PC-9 (cell line): Measurements from ENCODE around the gene CLDN22. TPM values are rescaled to one million over a fixed set of nuclear protein-coding genes. Genes with fewer than 3 reads are reported as not detected.

Source experiments
- BruUV-seq: library from RNA; stranded (reverse); fragments of 400-500 nt; replicated peaks from 2 replicates; lab custom pipeline; 2021; lab: Mats Ljungman, UMichigan
- CTCF ChIA-PET: fragments of 300-600 bp; sonication (Branson Sonifier 250); formaldehyde crosslinking; loops from one replicate; lab custom pipeline; 2022; ENCODE audit warnings: antibody characterized with exemption; lab: Charles Lee
- POLR2A ChIA-PET: fragments of 300-600 bp; sonication (Branson Sonifier 250); formaldehyde crosslinking; loops from one replicate; lab custom pipeline; 2022; ENCODE audit warnings: antibody characterized with exemption; ENCODE audit not compliant: unreplicated experiment; lab: Charles Lee
- DNase-seq, 2 experiments: peaks; one replicate each; pipeline versions ENCODE4 v3.0.0 to v3.0.0-alpha.2; 2015 to 2022; ENCODE audit warnings: mixed read lengths in 1 of 2
- H2AFZ ChIP-seq: fragments of 200-600 bp; sonication (generic); 2 replicates; pipeline ENCODE4 v1.8.1; 2017; ENCODE audit warnings: antibody characterized with exemption
- H3F3A ChIP-seq: fragments of 200-600 bp; sonication (generic); 2 replicates; pipeline ENCODE4 v1.8.1; 2017; ENCODE audit warnings: antibody characterized with exemption, mild to moderate bottlenecking, low read depth; ENCODE audit not compliant: insufficient read depth
- H3K27ac ChIP-seq: fragments of 200-600 bp; sonication (generic); 2 replicates; pipeline ENCODE4 v1.6.1; 2016; ENCODE audit warnings: mixed run types
- H3K27me3 ChIP-seq: fragments of 200-600 bp; sonication (generic); 2 replicates; pipeline ENCODE4 v1.6.1; 2016; ENCODE audit warnings: low read depth, mixed run types; ENCODE audit not compliant: insufficient read depth
- H3K36me3 ChIP-seq: fragments of 200-600 bp; sonication (generic); 2 replicates; pipeline ENCODE4 v1.6.1; 2016; ENCODE audit warnings: low read depth, mixed run types
- H3K4me1 ChIP-seq: fragments of 200-600 bp; sonication (generic); replicated peaks from 2 replicates; pipeline ENCODE4 v1.6.1; 2016; ENCODE audit warnings: mixed run types; ENCODE audit not compliant: insufficient read depth
- H3K4me2 ChIP-seq: fragments of 200-600 bp; sonication (generic); 2 replicates; pipeline ENCODE4 v1.6.1; 2017; ENCODE audit warnings: mixed run types
- H3K4me3 ChIP-seq: fragments of 200-600 bp; sonication (generic); 2 replicates; pipeline ENCODE4 v1.6.1; 2016; ENCODE audit warnings: mixed run types
- H3K79me2 ChIP-seq: fragments of 200-600 bp; sonication (generic); 2 replicates; pipeline ENCODE4 v1.6.1; 2017; ENCODE audit warnings: low read depth, mixed run types
- H3K9me2 ChIP-seq: fragments of 200-600 bp; sonication (generic); 2 replicates; pipeline ENCODE4 v1.8.1; 2017; ENCODE audit warnings: mild to moderate bottlenecking; ENCODE audit not compliant: insufficient read depth
- H3K9me3 ChIP-seq: fragments of 200-600 bp; sonication (generic); 2 replicates; pipeline ENCODE4 v1.8.1; 2016; ENCODE audit warnings: low read depth; ENCODE audit not compliant: insufficient read depth
- H4K20me1 ChIP-seq: fragments of 200-600 bp; sonication (generic); 2 replicates; pipeline ENCODE4 v1.8.1; 2017; ENCODE audit not compliant: insufficient read depth
- EZH2 ChIP-seq: fragments of 200-600 bp; sonication (generic); IDR thresholded peaks from 2 replicates; pipeline ENCODE4 v1.8.0; 2017; ENCODE audit warnings: antibody characterized with exemption, low read depth
- intact Hi-C: fragments of 100-400 bp; cut with micrococcal nuclease; formaldehyde crosslinking; loops from one replicate; pipeline ENCODE4 v1.10.0; 2022; ENCODE audit not compliant: unreplicated experiment
- total RNA-seq: library from RNA; stranded (reverse); gene quantifications from 2 replicates; pipeline ENCODE4 v1.2.3, GENCODE V29; 2021
- TF ChIP-seq, protein P1 (sequence below): fragments of 200-600 bp; sonication (generic); conservative IDR thresholded peaks from 2 replicates; pipeline ENCODE4 v1.6.1; 2017; ENCODE audit warnings: mixed run types, antibody characterized with exemption, mild to moderate bottlenecking, moderate library complexity

Gene CLDN22
- total RNA-seq, 1 experiment from 2014 or later = not detected

DNA sequence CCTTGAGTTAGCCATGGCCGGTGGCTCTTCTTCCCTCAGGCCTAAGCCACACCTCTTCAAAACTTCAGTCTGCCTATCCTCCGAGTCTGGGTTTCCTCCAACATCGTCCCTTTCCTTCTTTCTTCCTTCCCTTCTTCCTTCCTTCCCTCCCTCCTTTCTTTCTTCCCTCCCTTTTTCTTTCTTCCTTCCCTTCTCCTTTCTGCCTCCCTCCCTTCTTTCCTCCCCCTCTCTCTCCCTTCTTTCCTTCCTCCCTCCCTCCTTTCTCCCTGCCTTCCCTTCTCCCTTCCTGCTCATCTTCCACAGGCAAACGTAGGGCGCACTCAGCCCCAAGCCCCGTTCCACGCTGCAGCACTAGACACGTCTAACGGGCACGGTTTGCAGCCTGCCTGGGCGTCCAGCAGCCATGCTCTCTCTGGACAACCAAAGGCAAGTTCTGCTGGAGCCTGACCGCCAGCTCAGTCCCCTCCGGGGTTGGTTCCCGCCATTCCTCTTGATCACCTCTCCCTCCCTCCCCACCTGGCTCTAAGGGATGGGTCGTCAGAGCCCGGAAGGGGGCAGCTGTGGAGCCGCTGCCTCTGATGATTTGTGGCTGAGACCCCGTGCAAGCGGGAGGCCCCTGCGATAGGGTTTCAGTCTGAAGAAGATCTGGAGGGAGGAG is 36.2 kb upstream of the CLDN22 start:
- no peaks in the 10 kb centered on the region for H3K27me3 ChIP-seq
- H3F3A ChIP-seq = no peaks in the 10 kb centered on the region
- no TSS peak for BruUV-seq
- H3K4me2 ChIP-seq = no peak overlapping the region
- no peaks in the 10 kb centered on the region for H3K9me2 ChIP-seq
- no peaks in the 10 kb centered on the region for H3K79me2 ChIP-seq
- ChIA-PET CTCF (no interaction called here), POLR2A (no interaction called here)
- no peaks in the 10 kb centered on the region for H3K36me3 ChIP-seq
- no peak for DNase-seq
- H2AFZ ChIP-seq = no peak overlapping the region
- no peak for TF ChIP-seq EZH2
- TF ChIP-seq, protein P1, sequence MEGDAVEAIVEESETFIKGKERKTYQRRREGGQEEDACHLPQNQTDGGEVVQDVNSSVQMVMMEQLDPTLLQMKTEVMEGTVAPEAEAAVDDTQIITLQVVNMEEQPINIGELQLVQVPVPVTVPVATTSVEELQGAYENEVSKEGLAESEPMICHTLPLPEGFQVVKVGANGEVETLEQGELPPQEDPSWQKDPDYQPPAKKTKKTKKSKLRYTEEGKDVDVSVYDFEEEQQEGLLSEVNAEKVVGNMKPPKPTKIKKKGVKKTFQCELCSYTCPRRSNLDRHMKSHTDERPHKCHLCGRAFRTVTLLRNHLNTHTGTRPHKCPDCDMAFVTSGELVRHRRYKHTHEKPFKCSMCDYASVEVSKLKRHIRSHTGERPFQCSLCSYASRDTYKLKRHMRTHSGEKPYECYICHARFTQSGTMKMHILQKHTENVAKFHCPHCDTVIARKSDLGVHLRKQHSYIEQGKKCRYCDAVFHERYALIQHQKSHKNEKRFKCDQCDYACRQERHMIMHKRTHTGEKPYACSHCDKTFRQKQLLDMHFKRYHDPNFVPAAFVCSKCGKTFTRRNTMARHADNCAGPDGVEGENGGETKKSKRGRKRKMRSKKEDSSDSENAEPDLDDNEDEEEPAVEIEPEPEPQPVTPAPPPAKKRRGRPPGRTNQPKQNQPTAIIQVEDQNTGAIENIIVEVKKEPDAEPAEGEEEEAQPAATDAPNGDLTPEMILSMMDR = no peak
- intact Hi-C loops = no loop called here
- H4K20me1 ChIP-seq = no peaks in the 10 kb centered on the region
- no peaks in the 10 kb centered on the region for H3K9me3 ChIP-seq
- no peaks in the 10 kb centered on the region for H3K4me1 ChIP-seq
- H3K4me3 ChIP-seq = no peak overlapping the region
- H3K27ac ChIP-seq = no peak overlapping the region

DNA sequence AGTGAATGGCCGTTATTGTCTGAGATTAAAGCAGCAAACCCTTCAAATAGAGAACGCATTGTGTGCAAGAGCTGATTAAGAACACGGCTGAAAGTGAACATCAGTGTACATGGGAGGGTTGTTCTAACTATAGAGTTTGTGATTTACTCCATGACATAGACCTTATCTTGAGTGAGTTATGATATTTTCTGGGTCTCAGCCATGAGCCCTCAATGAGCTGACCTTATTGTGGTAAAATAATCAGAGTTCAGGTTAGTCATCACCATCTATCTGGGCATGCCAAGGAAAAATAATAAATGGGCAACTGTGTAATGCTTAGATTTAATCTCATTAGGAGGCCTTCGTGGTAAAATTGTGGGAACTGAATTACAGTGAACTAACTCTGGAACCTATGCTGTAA is 35.3 kb upstream of the CLDN22 start:
- no TSS peak for BruUV-seq
- TF ChIP-seq EZH2 = no peak
- TF ChIP-seq, protein P1 = no peak
- Histone ChIP-seq H3K27me3 (no peaks in the 10 kb centered on the region), H3K9me3 (no peaks in the 10 kb centered on the region), H3K79me2 (no peaks in the 10 kb centered on the region), H3K9me2 (no peaks in the 10 kb centered on the region), H3F3A (no peaks in the 10 kb centered on the region), H2AFZ (no peak overlapping the region), H4K20me1 (no peaks in the 10 kb centered on the region), H3K4me2 (no peak overlapping the region), H3K36me3 (no peaks in the 10 kb centered on the region), H3K27ac (no peak overlapping the region), H3K4me3 (no peak overlapping the region), H3K4me1 (no peaks in the 10 kb centered on the region)
- peak in 1 of 2 experiments; percentile 47 for DNase-seq
- POLR2A ChIA-PET = interaction anchor here (0.5 kb wide), 1 partner anchor 412 kb away, joined by 3 read pairs; no protein-coding TSS in a partner anchor
- CTCF ChIA-PET = interaction anchor here (0.6 kb wide), 1 partner anchor 212 kb away, joined by 5 read pairs; no protein-coding TSS in a partner anchor
- intact Hi-C loops = loop anchor here (1.0 kb wide), 1 partner anchor 22 kb away; no protein-coding TSS in a partner anchor

DNA sequence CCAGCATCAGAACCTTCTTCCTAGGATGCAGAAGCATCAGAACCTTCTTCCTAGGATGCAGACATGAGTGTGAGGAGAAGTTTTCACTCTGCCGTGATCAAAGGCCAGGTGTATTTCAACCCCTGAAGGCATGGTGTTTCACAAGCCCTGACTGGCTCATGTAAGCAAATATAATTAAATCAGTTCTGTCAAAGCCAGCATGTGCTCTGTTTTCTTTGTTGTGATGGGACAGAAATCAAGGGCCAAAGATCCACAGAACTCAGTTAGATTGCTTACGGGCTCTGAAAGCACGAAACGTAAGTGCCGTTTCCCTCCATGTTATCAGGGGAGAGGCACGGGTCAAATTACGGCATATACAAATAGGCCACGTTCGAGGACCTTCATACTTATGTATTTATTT is 34.1 kb upstream of the CLDN22 start:
- intact Hi-C loops = no loop called here
- Histone ChIP-seq H3K36me3 (no peaks in the 10 kb centered on the region), H3K27me3 (no peaks in the 10 kb centered on the region), H3K9me3 (no peaks in the 10 kb centered on the region), H3F3A (no peaks in the 10 kb centered on the region), H3K4me2 (no peak overlapping the region), H4K20me1 (no peaks in the 10 kb centered on the region), H2AFZ (no peak overlapping the region), H3K4me1 (no peaks in the 10 kb centered on the region), H3K27ac (no peak overlapping the region), H3K79me2 (no peaks in the 10 kb centered on the region), H3K4me3 (no peak overlapping the region), H3K9me2 (no peaks in the 10 kb centered on the region)
- no peak for DNase-seq
- TF ChIP-seq EZH2 = no peak
- TF ChIP-seq, protein P1 = no peak
- ChIA-PET CTCF (no interaction called here), POLR2A (no interaction called here)
- BruUV-seq = no TSS peak
